ENCODE data around the gene CORIN.
A peak's percentile ranks its signal among the peaks of the same experiment; 100 is the strongest.

Gene CORIN

GRCh38 chr4:47690611-47691010 lies 147.3 kb downstream of the CORIN start:
- no peak for DNase-seq (ENCODE audit: extremely low spot score)
- POLR2A ChIA-PET = no interaction called here
- CTCF ChIA-PET = interaction anchor here (1.0 to 1.1 kb wide), 2 partner anchors 19 to 148 kb away, joined by 4 to 5 read pairs; partner anchors contain the start of gene CORIN
- TF ChIP-seq CTCF (IDR thresholded peaks at IDR 0.05; ENCODE audit: control extremely low read depth, extremely low read depth, low read depth, missing control alignments) = no peak

- POLR2A ChIA-PET = no interaction called here
- CTCF ChIA-PET = interaction anchor here (0.8 to 4.3 kb wide), 10 partner anchors 9 to 246 kb away, joined by 3 to 45 read pairs (median 6); no protein-coding TSS in a partner anchor
- peak; percentile 60 for TF ChIP-seq CTCF (IDR thresholded peaks at IDR 0.05; ENCODE audit: control extremely low read depth, extremely low read depth, low read depth, missing control alignments)
These were observed 151.5 kb downstream of the CORIN start for GRCh38 chr4:47686294-47686872.

GRCh38 chr4:47675806-47676205 lies 162.1 kb downstream of the CORIN start:
- CTCF ChIA-PET = interaction anchor here (0.6 kb wide), 1 partner anchor 35 kb away, joined by 3 read pairs; no protein-coding TSS in a partner anchor
- no peak for DNase-seq (ENCODE audit: extremely low spot score)
- TF ChIP-seq CTCF (IDR thresholded peaks at IDR 0.05; ENCODE audit: control extremely low read depth, extremely low read depth, low read depth, missing control alignments) = no peak
- POLR2A ChIA-PET = no interaction called here

More at GRCh38 chr4:47686294-47686872, 151.5 kb downstream of the CORIN start:
- peak; percentile 50 for DNase-seq (ENCODE audit: extremely low spot score)

GRCh38 chr4:47674144-47674543 lies 163.7 kb downstream of the CORIN start:
- no peak for DNase-seq (ENCODE audit: extremely low spot score)
- no peak for TF ChIP-seq CTCF (IDR thresholded peaks at IDR 0.05; ENCODE audit: control extremely low read depth, extremely low read depth, low read depth, missing control alignments)
- CTCF ChIA-PET = interaction anchor here (1.1 kb wide), 1 partner anchor 260 kb away, joined by 3 read pairs; no protein-coding TSS in a partner anchor
- POLR2A ChIA-PET = no interaction called here

- ChIA-PET CTCF (interaction anchor here (1.1 to 1.7 kb wide), 4 partner anchors 8 to 261 kb away, joined by 3 to 4 read pairs (median 4); no protein-coding TSS in a partner anchor), POLR2A (no interaction called here)
- TF ChIP-seq CTCF (IDR thresholded peaks at IDR 0.05; ENCODE audit: control extremely low read depth, extremely low read depth, low read depth, missing control alignments) = no peak
- no peak for DNase-seq (ENCODE audit: extremely low spot score)
These were observed 165.2 kb downstream of the CORIN start for GRCh38 chr4:47672696-47673095.

GRCh38 chr4:47669946-47670345 lies 167.9 kb downstream of the CORIN start:
- no peak for TF ChIP-seq CTCF (IDR thresholded peaks at IDR 0.05; ENCODE audit: control extremely low read depth, extremely low read depth, low read depth, missing control alignments)
- POLR2A ChIA-PET = no interaction called here
- DNase-seq (ENCODE audit: extremely low spot score) = no peak
- CTCF ChIA-PET = interaction anchor here (0.9 to 3.5 kb wide), 6 partner anchors 8 to 264 kb away, joined by 3 to 17 read pairs (median 4); no protein-coding TSS in a partner anchor
